IMR-90 (cell line): ENCODE measurements around the gene MED6. TPM values are rescaled to one million over a fixed set of nuclear protein-coding genes. Genes with fewer than 3 reads are reported as not detected.

ENCODE experiments used
- ATAC-seq: fragments of 200-7000 bp; cut with Tn5 transposase; 2 replicates; pipeline ENCODE4 v1.9.1; 2020; ENCODE audit warnings: low read depth, mild to moderate bottlenecking, moderate library complexity
- BruUV-seq: library from RNA; stranded (reverse); fragments of 400-500 nt; replicated peaks from 2 replicates; lab custom pipeline; 2021; lab: Mats Ljungman, UMichigan
- CTCF ChIA-PET: fragments of 300-600 bp; formaldehyde crosslinking; extraction: SDS; loops from one replicate; lab custom pipeline; 2021; ENCODE audit warnings: antibody characterized with exemption; lab: Yijun Ruan, JAX
- POLR2A ChIA-PET: fragments of 300-600 bp; sonication (Branson Sonifier 250); formaldehyde crosslinking; loops from one replicate; lab custom pipeline; 2022; ENCODE audit warnings: antibody characterized with exemption; ENCODE audit not compliant: unreplicated experiment; lab: Charles Lee
- DNase-seq: peaks from one replicate; pipeline ENCODE4 v3.0.0; 2013
- H2AFZ ChIP-seq: replicated peaks from 2 replicates; pipeline ENCODE3; 2013; ENCODE audit warnings: low read length, mild to moderate bottlenecking; ENCODE audit not compliant: poor library complexity
- H2AK5ac ChIP-seq: 2 replicates; pipeline ENCODE4 v1.6.1; 2013; ENCODE audit warnings: low read depth, low read length, inconsistent platforms
- H2AK9ac ChIP-seq: replicated peaks from 2 replicates; pipeline ENCODE3; 2013; ENCODE audit warnings: mild to moderate bottlenecking, low read depth, low read length, moderate library complexity; ENCODE audit not compliant: poor library complexity
- H2BK120ac ChIP-seq: 2 replicates; pipeline ENCODE4 v1.6.1; 2013; ENCODE audit warnings: low read depth, low read length, inconsistent platforms
- H2BK15ac ChIP-seq: 3 replicates; pipeline ENCODE4 v1.6.1; 2013; ENCODE audit warnings: low read depth, low read length, inconsistent platforms
- H2BK20ac ChIP-seq: 2 replicates; pipeline ENCODE4 v1.6.1; 2013; ENCODE audit warnings: low read depth, mild to moderate bottlenecking, inconsistent platforms, low read length, moderate library complexity
- H2BK5ac ChIP-seq: 2 replicates; pipeline ENCODE4 v1.6.1; 2013; ENCODE audit warnings: mild to moderate bottlenecking, low read depth, low read length, inconsistent platforms; ENCODE audit not compliant: poor library complexity, severe bottlenecking
- H3K14ac ChIP-seq: replicated peaks from 2 replicates; pipeline ENCODE4 v1.6.1; 2013; ENCODE audit warnings: low read depth, low read length, inconsistent platforms
- H3K18ac ChIP-seq: 2 replicates; pipeline ENCODE4 v1.6.1; 2013; ENCODE audit warnings: low read depth, low read length, control low read depth
- H3K23ac ChIP-seq: 2 replicates; pipeline ENCODE4 v1.6.1; 2013; ENCODE audit warnings: low read depth, low read length, inconsistent platforms
- H3K27ac ChIP-seq: 2 replicates; pipeline ENCODE4 v1.5.1; 2013; ENCODE audit warnings: mild to moderate bottlenecking, control low read depth, low read length; ENCODE audit not compliant: insufficient read depth
- H3K27me3 ChIP-seq: 2 replicates; pipeline ENCODE4 v1.6.1; 2013; ENCODE audit warnings: low read length; ENCODE audit not compliant: control insufficient read depth, insufficient read depth
- H3K36me3 ChIP-seq: 2 replicates; pipeline ENCODE4 v1.6.1; 2013; ENCODE audit warnings: low read length, mixed read lengths; ENCODE audit not compliant: control insufficient read depth, insufficient read depth
- H3K4ac ChIP-seq: 2 replicates; pipeline ENCODE4 v1.6.1; 2013; ENCODE audit warnings: low read depth, low read length, inconsistent platforms
- H3K4me1 ChIP-seq: 2 replicates; pipeline ENCODE4 v1.6.1; 2013; ENCODE audit warnings: low read length, mixed read lengths; ENCODE audit not compliant: control insufficient read depth, insufficient read depth
- H3K4me2 ChIP-seq: 2 replicates; pipeline ENCODE4 v1.6.1; 2013; ENCODE audit warnings: low read depth, mild to moderate bottlenecking, control low read depth, low read length, moderate library complexity
- H3K4me3 ChIP-seq: 2 replicates; pipeline ENCODE4 v1.5.1; 2013; ENCODE audit warnings: low read depth, mild to moderate bottlenecking, control low read depth, low read length, moderate library complexity; ENCODE audit not compliant: insufficient read depth
- H3K56ac ChIP-seq: 2 replicates; pipeline ENCODE4 v1.6.1; 2013; ENCODE audit warnings: low read length, inconsistent platforms; ENCODE audit not compliant: insufficient read depth; ENCODE audit errors: extremely low read depth
- H3K79me1 ChIP-seq, 2 experiments: 2 replicates each; pipeline ENCODE4 v1.6.1; 2013; ENCODE audit warnings: low read length in 2 of 2, inconsistent platforms in 1 of 2, low read depth in 1 of 2
- H3K9ac ChIP-seq: 2 replicates; pipeline ENCODE4 v1.6.1; 2013; ENCODE audit warnings: low read depth, low read length, control low read depth
- H3K9me1 ChIP-seq: 2 replicates; pipeline ENCODE4 v1.6.1; 2013; ENCODE audit warnings: low read length, inconsistent platforms; ENCODE audit not compliant: insufficient read depth
- H3K9me3 ChIP-seq: 2 replicates; pipeline ENCODE4 v1.6.1; 2013; ENCODE audit warnings: low read length; ENCODE audit not compliant: control insufficient read depth, insufficient read depth
- H4K20me1 ChIP-seq: 2 replicates; pipeline ENCODE4 v1.6.1; 2013; ENCODE audit warnings: low read length, inconsistent platforms; ENCODE audit not compliant: insufficient read depth
- H4K5ac ChIP-seq: 2 replicates; pipeline ENCODE4 v1.6.1; 2013; ENCODE audit warnings: mild to moderate bottlenecking, low read depth, low read length, control low read depth
- H4K8ac ChIP-seq, 2 experiments: 2 replicates each; pipeline ENCODE4 v1.6.1; 2013; ENCODE audit warnings: low read depth in 2 of 2, low read length in 2 of 2, control low read depth in 1 of 2, inconsistent platforms in 1 of 2
- H4K91ac ChIP-seq: 2 replicates; pipeline ENCODE4 v1.6.1; 2013; ENCODE audit warnings: low read depth, low read length, inconsistent platforms; ENCODE audit not compliant: insufficient read depth
- BHLHE40 ChIP-seq: fragments of 150-350 bp; IDR thresholded peaks from 2 replicates; pipeline ENCODE4 v1.6.1; 2016; ENCODE audit warnings: mild to moderate bottlenecking, low read depth, low read length
- CEBPB ChIP-seq: IDR thresholded peaks from 2 replicates; pipeline ENCODE4 v1.6.1; 2012; ENCODE audit warnings: low read depth, low read length, improper control_type of control experiment
- FOS ChIP-seq: fragments of 150-350 bp; IDR thresholded peaks from 2 replicates; pipeline ENCODE4 v1.6.1; 2016; ENCODE audit warnings: low read depth, low read length
- MAZ ChIP-seq: IDR thresholded peaks from 2 replicates; pipeline ENCODE4 v1.6.1; 2012; ENCODE audit warnings: low read depth, mild to moderate bottlenecking, low read length, improper control_type of control experiment, moderate library complexity, borderline replicate concordance
- POLR2A ChIP-seq: IDR thresholded peaks from 2 replicates; pipeline ENCODE4 v1.6.1; 2012; ENCODE audit warnings: mild to moderate bottlenecking, low read depth, low read length
- USF2 ChIP-seq: fragments of 150-350 bp; IDR thresholded peaks from 2 replicates; pipeline ENCODE4 v1.6.1; 2017; ENCODE audit warnings: mild to moderate bottlenecking, antibody characterized with exemption, low read length, low read depth
- WGBS, 2 experiments: methylation state at CpG; one replicate each; pipeline versions ENCODE4 v1.1.5 to v1.1.7; 2013; ENCODE audit warnings: missing lambda C conversion rate in 2 of 2; ENCODE audit not compliant: insufficient read length in 1 of 2; ENCODE audit errors: extremely low coverage in 2 of 2; 5-methylcytosine and 5-hydroxymethylcytosine counted together
- dilution Hi-C: fragments of 300-500 bp; cut with HindIII; formaldehyde crosslinking; loops from one replicate; pipeline ENCODE4 v1.14.3; 2018; ENCODE audit warnings: low sequenced_read_pairs; ENCODE audit not compliant: unreplicated experiment
- in situ Hi-C: fragments of 300-500 bp; cut with MboI; formaldehyde crosslinking; loops from 3 replicates; pipeline ENCODE4 v1.14.3; 2019; ENCODE audit warnings: low sequenced_read_pairs, inconsistent platforms, mixed read lengths
- intact Hi-C: fragments of 100-400 bp; cut with micrococcal nuclease; formaldehyde crosslinking; loops from 2 replicates; pipeline ENCODE4 v1.10.0; 2022
- polyA plus RNA-seq, 3 experiments: library from polyadenylated mRNA; depleted of rRNA; stranded (reverse); fragments of >200 nt; gene quantifications; 2 replicates each; pipeline ENCODE4 v1.2.3, GENCODE V29; 2012; ENCODE audit warnings: low replicate concordance in 1 of 3
- total RNA-seq: library from RNA; depleted of rRNA; stranded (reverse); fragments of >200 nt; gene quantifications from 2 replicates; pipeline ENCODE4 v1.2.3, GENCODE V29; 2012

The MED6 gene
- total and polyA plus RNA-seq, 2 of the 4 experiments (the other 2 are of a cell fraction) = 24.3 to 31.5 TPM

DNA sequence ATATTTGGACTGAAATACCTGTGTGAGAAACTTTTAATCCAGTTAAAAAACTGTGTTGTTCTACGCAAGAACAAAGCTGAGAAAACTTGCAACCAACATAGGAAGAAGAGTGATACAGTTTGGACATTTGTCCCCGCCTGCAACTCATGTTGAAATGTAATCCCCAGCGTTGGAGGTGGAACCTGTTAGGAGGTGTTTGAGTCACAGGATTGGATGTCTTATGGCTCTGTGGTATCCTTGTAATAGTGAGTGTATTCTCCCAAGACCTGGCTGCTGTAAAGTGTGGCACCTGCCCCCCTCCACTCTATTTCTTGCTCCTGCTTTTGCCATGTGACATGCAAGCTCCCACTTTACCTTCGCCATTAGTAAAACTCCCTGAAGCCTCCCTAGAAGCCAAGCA lies 37.0 kb downstream of the MED6 start:
- Histone ChIP-seq H4K91ac (no peak overlapping the region), H3K14ac (no peak overlapping the region), H3K4ac (no peak overlapping the region), H3K18ac (no peak overlapping the region), H3K4me2 (no peak overlapping the region), H2BK120ac (no peak overlapping the region), H3K4me1 (no peaks in the 10 kb centered on the region), H3K36me3 (peaks cover 6% of the 10 kb centered on the region), H3K27ac (no peak overlapping the region), H3K23ac (no peak overlapping the region), H2BK15ac (no peak overlapping the region), H2BK5ac (no peak overlapping the region), H2BK20ac (no peak overlapping the region), H3K27me3 (no peaks in the 10 kb centered on the region), H3K9me3 (no peaks in the 10 kb centered on the region), H3K4me3 (no peak overlapping the region), H3K79me1 (peaks cover 0 to 5% of the 10 kb centered on the region in 2 experiments; a peak in 2 of 4 replicates), H2AK9ac (no peak overlapping the region), H4K8ac (no peak overlapping the region), H3K9ac (no peak overlapping the region), H4K5ac (no peak overlapping the region), H2AFZ (no peak overlapping the region), H2AK5ac (no peak overlapping the region), H3K9me1 (no peaks in the 10 kb centered on the region), H3K56ac (no peak overlapping the region), H4K20me1 (peaks cover 6% of the 10 kb centered on the region; the same call in 1 of the 2 replicates)
- CTCF ChIA-PET = interaction anchor here (0.6 kb wide), 1 partner anchor 1394 kb away, joined by 3 read pairs; no protein-coding TSS in a partner anchor
- TF ChIP-seq POLR2A (no peak), MAZ (no peak), USF2 (no peak), CEBPB (no peak), BHLHE40 (no peak), FOS (no peak)
- ATAC-seq (no peak), DNase-seq (no peak)
- intact Hi-C loops (no loop called here), dilution Hi-C loops (no loop called here), in situ Hi-C loops (no loop called here)
- POLR2A ChIA-PET = no interaction called here
- WGBS, 2 experiments = 100% methylated on average over 1 of the region's 4 CpGs; no CpG with 5 or more reads in 1 of the 2 experiments
- BruUV-seq = no TSS peak
